HL-60 (cell line): ENCODE measurements around the gene USP24.

Experiments
- DNase-seq, 2 experiments: peaks; one replicate each; pipeline ENCODE4 v3.0.0-alpha.2; 2010 to 2020; ENCODE audit warnings: low read depth in 1 of 2, low spot score in 1 of 2
- H3K27ac ChIP-seq: fragments of 250-450 bp; sonication (Bioruptor Pico); replicated peaks from 2 replicates; pipeline ENCODE4 v1.5.1; 2020; ENCODE audit warnings: mild to moderate bottlenecking, moderate library complexity
- H3K27me3 ChIP-seq: fragments of 250-450 bp; sonication (Bioruptor Pico); 2 replicates; pipeline ENCODE4 v1.5.1; 2021; ENCODE audit warnings: mild to moderate bottlenecking, moderate library complexity; ENCODE audit not compliant: insufficient read depth, poor library complexity, severe bottlenecking
- H3K4me3 ChIP-seq: replicated peaks from 2 replicates; pipeline ENCODE4 v1.5.1; 2011; ENCODE audit warnings: mild to moderate bottlenecking, control low read depth, low read length; ENCODE audit not compliant: insufficient read depth
- GABPA ChIP-seq: IDR thresholded peaks from 2 replicates; pipeline ENCODE4 v1.6.1; 2012; ENCODE audit warnings: low read depth
- POLR2AphosphoS5 ChIP-seq: IDR thresholded peaks from 2 replicates; pipeline ENCODE4 v1.6.1; 2012; ENCODE audit warnings: low read depth
- SPI1 ChIP-seq: IDR thresholded peaks from 2 replicates; pipeline ENCODE4 v1.6.1; 2012; ENCODE audit warnings: low read depth, mild to moderate bottlenecking, borderline replicate concordance
- TF ChIP-seq, protein P1 (sequence below): IDR thresholded peaks from one replicate; pipeline ENCODE4 v1.5.1; 2011; ENCODE audit warnings: low read length, control low read depth, inconsistent platforms; ENCODE audit not compliant: insufficient read depth
- TF ChIP-seq, protein P2 (sequence below): IDR thresholded peaks from 2 replicates; pipeline ENCODE4 v1.6.1; 2012; ENCODE audit warnings: low read depth; ENCODE audit not compliant: insufficient replicate concordance

USP24 gene

DNA sequence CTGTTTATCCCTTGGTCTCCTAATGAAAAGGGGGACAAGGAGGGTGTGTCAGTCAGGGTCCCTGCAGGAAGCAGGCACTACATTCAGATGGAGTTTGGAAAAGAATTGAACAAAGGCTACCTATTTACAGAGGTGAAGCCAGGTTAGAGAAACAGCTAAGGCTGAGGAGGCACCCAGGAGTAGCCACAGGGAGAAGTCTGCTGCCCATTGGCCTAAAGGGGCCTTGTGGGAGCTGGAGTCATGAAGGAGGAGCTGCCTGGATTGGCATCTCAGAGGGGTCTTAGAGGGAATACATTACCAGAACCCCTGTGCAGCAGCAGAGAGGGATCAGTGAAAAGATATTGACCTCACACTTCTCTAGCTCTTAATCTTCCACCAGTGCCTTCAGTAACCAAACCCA lies 31.2 kb upstream of the USP24 start:
- no peak for TF ChIP-seq GABPA
- no peak for TF ChIP-seq SPI1
- TF ChIP-seq, protein P1, sequence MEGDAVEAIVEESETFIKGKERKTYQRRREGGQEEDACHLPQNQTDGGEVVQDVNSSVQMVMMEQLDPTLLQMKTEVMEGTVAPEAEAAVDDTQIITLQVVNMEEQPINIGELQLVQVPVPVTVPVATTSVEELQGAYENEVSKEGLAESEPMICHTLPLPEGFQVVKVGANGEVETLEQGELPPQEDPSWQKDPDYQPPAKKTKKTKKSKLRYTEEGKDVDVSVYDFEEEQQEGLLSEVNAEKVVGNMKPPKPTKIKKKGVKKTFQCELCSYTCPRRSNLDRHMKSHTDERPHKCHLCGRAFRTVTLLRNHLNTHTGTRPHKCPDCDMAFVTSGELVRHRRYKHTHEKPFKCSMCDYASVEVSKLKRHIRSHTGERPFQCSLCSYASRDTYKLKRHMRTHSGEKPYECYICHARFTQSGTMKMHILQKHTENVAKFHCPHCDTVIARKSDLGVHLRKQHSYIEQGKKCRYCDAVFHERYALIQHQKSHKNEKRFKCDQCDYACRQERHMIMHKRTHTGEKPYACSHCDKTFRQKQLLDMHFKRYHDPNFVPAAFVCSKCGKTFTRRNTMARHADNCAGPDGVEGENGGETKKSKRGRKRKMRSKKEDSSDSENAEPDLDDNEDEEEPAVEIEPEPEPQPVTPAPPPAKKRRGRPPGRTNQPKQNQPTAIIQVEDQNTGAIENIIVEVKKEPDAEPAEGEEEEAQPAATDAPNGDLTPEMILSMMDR = no peak
- TF ChIP-seq, protein P2, sequence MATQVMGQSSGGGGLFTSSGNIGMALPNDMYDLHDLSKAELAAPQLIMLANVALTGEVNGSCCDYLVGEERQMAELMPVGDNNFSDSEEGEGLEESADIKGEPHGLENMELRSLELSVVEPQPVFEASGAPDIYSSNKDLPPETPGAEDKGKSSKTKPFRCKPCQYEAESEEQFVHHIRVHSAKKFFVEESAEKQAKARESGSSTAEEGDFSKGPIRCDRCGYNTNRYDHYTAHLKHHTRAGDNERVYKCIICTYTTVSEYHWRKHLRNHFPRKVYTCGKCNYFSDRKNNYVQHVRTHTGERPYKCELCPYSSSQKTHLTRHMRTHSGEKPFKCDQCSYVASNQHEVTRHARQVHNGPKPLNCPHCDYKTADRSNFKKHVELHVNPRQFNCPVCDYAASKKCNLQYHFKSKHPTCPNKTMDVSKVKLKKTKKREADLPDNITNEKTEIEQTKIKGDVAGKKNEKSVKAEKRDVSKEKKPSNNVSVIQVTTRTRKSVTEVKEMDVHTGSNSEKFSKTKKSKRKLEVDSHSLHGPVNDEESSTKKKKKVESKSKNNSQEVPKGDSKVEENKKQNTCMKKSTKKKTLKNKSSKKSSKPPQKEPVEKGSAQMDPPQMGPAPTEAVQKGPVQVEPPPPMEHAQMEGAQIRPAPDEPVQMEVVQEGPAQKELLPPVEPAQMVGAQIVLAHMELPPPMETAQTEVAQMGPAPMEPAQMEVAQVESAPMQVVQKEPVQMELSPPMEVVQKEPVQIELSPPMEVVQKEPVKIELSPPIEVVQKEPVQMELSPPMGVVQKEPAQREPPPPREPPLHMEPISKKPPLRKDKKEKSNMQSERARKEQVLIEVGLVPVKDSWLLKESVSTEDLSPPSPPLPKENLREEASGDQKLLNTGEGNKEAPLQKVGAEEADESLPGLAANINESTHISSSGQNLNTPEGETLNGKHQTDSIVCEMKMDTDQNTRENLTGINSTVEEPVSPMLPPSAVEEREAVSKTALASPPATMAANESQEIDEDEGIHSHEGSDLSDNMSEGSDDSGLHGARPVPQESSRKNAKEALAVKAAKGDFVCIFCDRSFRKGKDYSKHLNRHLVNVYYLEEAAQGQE = no peak
- no peak for TF ChIP-seq POLR2AphosphoS5
- DNase-seq = no peak
- Histone ChIP-seq H3K4me3 (no peak overlapping the region), H3K27ac (no peak overlapping the region), H3K27me3 (no peaks in the 10 kb centered on the region)

DNA sequence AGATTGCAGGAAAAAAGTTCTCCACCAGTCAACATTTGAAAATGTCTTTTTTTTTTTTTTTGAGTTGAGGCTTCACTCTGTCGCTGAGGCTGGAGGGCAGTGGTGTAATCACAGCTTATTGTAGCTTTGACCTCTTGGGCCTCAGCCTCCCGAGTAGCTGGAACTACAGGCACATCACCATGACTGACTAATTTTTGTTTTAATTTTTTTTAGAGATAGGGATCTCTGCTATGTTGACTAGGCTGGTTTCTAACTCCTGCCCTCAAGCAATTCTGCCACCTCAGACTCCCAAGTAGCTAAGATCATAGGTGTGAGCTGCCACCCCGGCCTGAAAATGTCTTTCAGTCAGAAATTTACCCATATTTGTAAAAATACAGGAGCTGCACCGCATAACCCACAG lies 30.6 kb upstream of the USP24 start:
- no peak overlapping the region for H3K27ac ChIP-seq
- no peak overlapping the region for H3K4me3 ChIP-seq
- no peaks in the 10 kb centered on the region for H3K27me3 ChIP-seq
- no peak for DNase-seq
- no peak for TF ChIP-seq POLR2AphosphoS5

DNA sequence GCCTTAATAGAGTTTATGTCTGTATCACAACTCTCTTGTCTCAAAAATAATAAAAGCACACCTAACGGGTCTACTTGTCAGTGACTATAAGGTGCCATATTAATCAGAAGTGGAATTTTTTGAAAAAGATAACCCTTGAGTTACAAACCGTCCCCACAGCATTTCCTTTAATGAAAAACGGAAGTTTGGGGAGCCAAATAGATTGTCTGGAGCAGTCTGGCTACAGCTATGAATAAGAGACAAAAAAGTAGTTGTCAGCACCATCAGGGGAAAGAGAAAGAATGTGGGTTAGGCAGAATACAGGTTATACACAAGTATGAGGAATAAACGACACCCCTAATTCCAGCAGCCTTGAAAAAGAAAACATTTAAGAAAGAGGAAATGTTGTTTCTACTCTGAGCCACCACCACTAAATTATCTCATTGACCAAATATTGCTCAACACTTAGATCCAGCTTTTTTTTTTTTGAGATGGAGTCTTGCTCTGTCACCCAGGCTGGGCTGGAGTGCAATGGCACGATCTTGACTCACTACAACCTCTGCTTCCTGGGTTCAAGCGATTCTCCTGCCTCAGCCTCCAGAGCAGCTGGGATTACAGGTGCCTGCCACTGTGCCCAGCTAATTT lies 29.4 kb upstream of the USP24 start:
- TF ChIP-seq SPI1 = peak; percentile 70; the same call in 1 of the 2 replicates
- TF ChIP-seq, protein P1 = no peak
- Histone ChIP-seq H3K27ac (peak overlapping the region; percentile 73), H3K4me3 (0 out of 2 replicates have a peak overlapping the region, but pooled peaks have one; percentile 7), H3K27me3 (no peaks in the 10 kb centered on the region)
- peak; percentile 47 to 53 for DNase-seq

DNA sequence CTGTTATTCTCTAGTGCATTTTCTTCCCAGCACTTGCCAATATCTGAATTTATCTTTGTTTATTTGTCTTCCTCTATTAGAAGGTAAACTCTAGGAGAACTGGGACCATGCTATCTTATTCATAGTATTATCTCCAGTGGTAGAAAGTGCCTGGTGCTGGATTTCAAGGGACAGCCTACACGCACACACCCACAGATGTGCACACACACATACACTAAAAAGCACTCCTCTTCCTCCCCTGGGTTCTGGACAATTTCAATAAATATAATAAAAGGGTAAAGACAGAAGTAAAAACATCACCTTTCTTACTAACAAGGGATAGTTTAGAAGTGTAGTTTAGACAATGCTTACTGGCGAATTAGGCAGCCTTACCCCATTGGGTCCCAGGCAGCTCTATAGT lies 28.5 kb upstream of the USP24 start:
- H3K27ac ChIP-seq = peak overlapping the region; percentile 73; the same call in 1 of the 2 replicates
- H3K27me3 ChIP-seq = no peaks in the 10 kb centered on the region
- DNase-seq = no peak
- no peak overlapping the region for H3K4me3 ChIP-seq
- TF ChIP-seq, protein P2 = no peak
- TF ChIP-seq POLR2AphosphoS5 = no peak
- TF ChIP-seq GABPA = no peak
- no peak for TF ChIP-seq SPI1
- TF ChIP-seq, protein P1 = no peak
